ENCODE data around the gene ZNG1B. TPM values are rescaled to one million over a fixed set of nuclear protein-coding genes. Genes with fewer than 3 reads are reported as not detected.

Gene ZNG1B
- total RNA-seq, 2 donors from 2014 or later: 36.6 to 47.7 TPM

Other genes starting within 250 kb of the ZNG1B start
- gene PAX8, start 158.8 kb upstream of the ZNG1B start, total RNA-seq: 1 to 10 TPM in 1 of 2 donors, under 1 TPM in 1; 0.64 to 1.8 TPM
- gene FOXD4L1, start 61.0 kb downstream of the ZNG1B start, total RNA-seq: under 1 TPM; 0.17 to 0.31 TPM
- 10 to 100 TPM in 1 of 2 donors, 1 to 10 TPM in 1; 9.5 to 11.1 TPM for gene RABL2A, start 189.6 kb downstream of the ZNG1B start, total RNA-seq

Measured in natural killer cell treated with Interleukin-12 subunit alpha and Interleukin-12 subunit beta and Interleukin-15 and Interleukin-18, amount 100 ng/mL, for 72 hours (primary cell).